H1 (cell line): ENCODE measurements around the gene SNRNP200. TPM values are rescaled to one million over a fixed set of nuclear protein-coding genes. Genes with fewer than 3 reads are reported as not detected.

Source experiments
- CTCF ChIA-PET: fragments of 300-600 bp; sonication (Branson Sonifier 250); formaldehyde crosslinking; loops from one replicate; lab custom pipeline; 2021; ENCODE audit not compliant: partially characterized antibody; lab: Charles Lee
- POLR2A ChIA-PET: fragments of 300-600 bp; sonication (Branson Sonifier 250); formaldehyde crosslinking; loops from one replicate; lab custom pipeline; 2021; ENCODE audit warnings: inconsistent platforms; ENCODE audit not compliant: partially characterized antibody; lab: Charles Lee
- DNase-seq, 2 experiments: peaks; one replicate each; pipeline versions ENCODE4 v3.0.0 to v3.0.0-alpha.2; 2010 to 2022; ENCODE audit warnings: low spot score in 2 of 2, low read depth in 1 of 2, mixed read lengths in 1 of 2
- FAIRE-seq: peaks from 2 replicates; lab custom pipeline; 2011; peaks lifted over from hg19 to GRCh38; lab: Jason Lieb, UNC
- H2AFZ ChIP-seq: 2 replicates; pipeline ENCODE4 v1.8.1; 2012; ENCODE audit warnings: low read length, inconsistent platforms
- H2AK5ac ChIP-seq: 2 replicates; pipeline ENCODE4 v1.6.1; 2013; ENCODE audit warnings: low read depth, low read length
- H2BK120ac ChIP-seq: replicated peaks from 2 replicates; pipeline ENCODE3; 2013; ENCODE audit warnings: low read depth, low read length, inconsistent platforms
- H2BK12ac ChIP-seq: 2 replicates; pipeline ENCODE4 v1.6.1; 2013; ENCODE audit warnings: low read depth, low read length
- H2BK15ac ChIP-seq: 2 replicates; pipeline ENCODE4 v1.6.1; 2013; ENCODE audit warnings: low read length
- H2BK20ac ChIP-seq: 2 replicates; pipeline ENCODE4 v1.6.1; 2013; ENCODE audit warnings: low read length
- H2BK5ac ChIP-seq: 2 replicates; pipeline ENCODE4 v1.6.1; 2013; ENCODE audit warnings: low read depth, low read length
- H3K14ac ChIP-seq: 2 replicates; pipeline ENCODE4 v1.6.1; 2013; ENCODE audit warnings: inconsistent platforms; ENCODE audit not compliant: insufficient read length
- H3K18ac ChIP-seq: 2 replicates; pipeline ENCODE4 v1.6.1; 2013; ENCODE audit warnings: low read length; ENCODE audit errors: extremely low read depth
- H3K23ac ChIP-seq: 2 replicates; pipeline ENCODE4 v1.6.1; 2013; ENCODE audit warnings: inconsistent platforms; ENCODE audit not compliant: insufficient read length
- H3K23me2 ChIP-seq: 2 replicates; pipeline ENCODE4 v1.6.1; 2013; ENCODE audit warnings: low read depth, low read length
- H3K27ac ChIP-seq: 2 replicates; pipeline ENCODE4 v1.6.1; 2011; ENCODE audit warnings: low read depth, low read length, inconsistent platforms
- H3K27me3 ChIP-seq, 4 experiments: replicated peaks in 1 of 4; 1 replicate in 1 of 4; 2 replicates in 3 of 4; pipeline versions ENCODE4 v1.6.1 to v1.8.1; 2011 to 2013; ENCODE audit warnings: low read length in 3 of 4, mild to moderate bottlenecking in 3 of 4, inconsistent platforms in 2 of 4, mixed read lengths in 2 of 4, moderate library complexity in 1 of 4; ENCODE audit not compliant: control insufficient read depth in 3 of 4, insufficient read depth in 3 of 4; ENCODE audit errors: extremely low read depth in 1 of 4
- H3K36me3 ChIP-seq, 4 experiments: 2 replicates each; pipeline versions ENCODE4 v1.6.1 to v1.8.1; 2011 to 2013; ENCODE audit warnings: mild to moderate bottlenecking in 4 of 4, low read length in 3 of 4, moderate library complexity in 2 of 4, control low read depth in 1 of 4, inconsistent platforms in 1 of 4; ENCODE audit not compliant: insufficient read depth in 4 of 4, control insufficient read depth in 2 of 4
- H3K4ac ChIP-seq: replicated peaks from 2 replicates; pipeline ENCODE3; 2013; ENCODE audit warnings: low read length, low read depth, mixed read lengths, inconsistent platforms; ENCODE audit not compliant: insufficient read length
- H3K4me1 ChIP-seq, 4 experiments: replicated peaks in 1 of 4; 1 replicate in 1 of 4; 2 replicates in 3 of 4; pipeline versions ENCODE4 v1.6.1 to v1.8.1; 2011 to 2013; ENCODE audit warnings: low read length in 3 of 4, inconsistent platforms in 2 of 4, mixed read lengths in 1 of 4; ENCODE audit not compliant: insufficient read depth in 4 of 4, control insufficient read depth in 3 of 4
- H3K4me2 ChIP-seq, 2 experiments: 2 replicates each; pipeline versions ENCODE4 v1.6.1 to v1.8.1; 2011 to 2013; ENCODE audit warnings: low read depth in 2 of 2, low read length in 2 of 2, control low read depth in 1 of 2, inconsistent platforms in 1 of 2, mild to moderate bottlenecking in 1 of 2; ENCODE audit not compliant: insufficient read depth in 1 of 2
- H3K4me3 ChIP-seq, 4 experiments: fragments of 200-600, 300-600 bp in 1 of 4; sonication (generic), shearing (Covaris generic), sonication (Bioruptor Twin) in 1 of 4; 2 replicates each; pipeline versions ENCODE4 v1.5.1 to v1.8.1; 2011 to 2016; ENCODE audit warnings: low read length in 4 of 4, low read depth in 3 of 4, control low read depth in 2 of 4, inconsistent platforms in 2 of 4, mild to moderate bottlenecking in 2 of 4, mixed read lengths in 1 of 4, moderate library complexity in 1 of 4; ENCODE audit not compliant: insufficient read depth in 2 of 4; ENCODE audit errors: extremely low read depth in 1 of 4
- H3K56ac ChIP-seq: replicated peaks from 2 replicates; pipeline ENCODE3; 2013; ENCODE audit warnings: low read depth, mild to moderate bottlenecking, mixed read lengths, low read length, inconsistent platforms; ENCODE audit not compliant: insufficient read length
- H3K79me1 ChIP-seq: 2 replicates; pipeline ENCODE4 v1.6.1; 2013; ENCODE audit warnings: low read depth, low read length, control low read depth
- H3K79me2 ChIP-seq, 2 experiments: 2 replicates each; pipeline versions ENCODE4 v1.6.1 to v1.8.1; 2012 to 2013; ENCODE audit warnings: low read length in 2 of 2, mild to moderate bottlenecking in 2 of 2, inconsistent platforms in 1 of 2; ENCODE audit not compliant: insufficient read depth in 2 of 2, control insufficient read depth in 1 of 2
- H3K9ac ChIP-seq, 4 experiments: replicated peaks in 1 of 4; 1 replicate in 1 of 4; 2 replicates in 3 of 4; pipeline versions ENCODE4 v1.6.1 to v1.8.1; 2011 to 2013; ENCODE audit warnings: low read depth in 3 of 4, low read length in 3 of 4, control low read depth in 2 of 4, mild to moderate bottlenecking in 2 of 4, moderate library complexity in 2 of 4, inconsistent platforms in 1 of 4; ENCODE audit errors: extremely low read depth in 1 of 4
- H3K9me3 ChIP-seq, 2 experiments: 2 replicates each; pipeline versions ENCODE4 v1.6.1 to v1.8.1; 2012 to 2013; ENCODE audit warnings: mild to moderate bottlenecking in 2 of 2, moderate library complexity in 2 of 2, control low read depth in 1 of 2, inconsistent platforms in 1 of 2, low read depth in 1 of 2, low read length in 1 of 2, mixed read lengths in 1 of 2; ENCODE audit not compliant: insufficient read depth in 2 of 2
- H4K20me1 ChIP-seq, 2 experiments: replicated peaks in 1 of 2; 2 replicates each; pipeline versions ENCODE3 to v1.8.1; 2011 to 2013; ENCODE audit warnings: inconsistent platforms in 2 of 2, low read length in 2 of 2, mild to moderate bottlenecking in 1 of 2; ENCODE audit not compliant: insufficient read depth in 2 of 2, control insufficient read depth in 1 of 2
- H4K5ac ChIP-seq: 2 replicates; pipeline ENCODE4 v1.6.1; 2013; ENCODE audit warnings: low read length, low read depth, mixed read lengths, inconsistent platforms; ENCODE audit not compliant: insufficient read length
- H4K8ac ChIP-seq: 2 replicates; pipeline ENCODE4 v1.8.0; 2013; ENCODE audit warnings: mild to moderate bottlenecking, moderate library complexity, low read length, inconsistent platforms; ENCODE audit not compliant: insufficient read depth; ENCODE audit errors: extremely low read depth
- H4K91ac ChIP-seq: replicated peaks from 2 replicates; pipeline ENCODE3; 2013; ENCODE audit warnings: low read length, mixed read lengths, inconsistent platforms; ENCODE audit not compliant: insufficient read length
- ASH2L ChIP-seq: fragments of 200-600, 300-600 bp; sonication (generic); IDR thresholded peaks from one replicate; pipeline ENCODE4 v1.7.1; 2017; ENCODE audit warnings: low read length
- CBX8 ChIP-seq: fragments of 300-800, 300-1000 bp; sonication (generic); IDR thresholded peaks from 2 replicates; pipeline ENCODE4 v1.7.1; 2016; ENCODE audit warnings: low read depth, low read length, borderline replicate concordance
- CHD1 ChIP-seq: IDR thresholded peaks from 2 replicates; pipeline ENCODE4 v1.6.1; 2012; ENCODE audit warnings: low read depth, low read length, improper control_type of control experiment
- CREB1 ChIP-seq: IDR thresholded peaks from 2 replicates; pipeline ENCODE4 v1.6.1; 2012; ENCODE audit warnings: inconsistent platforms
- CTCF ChIP-seq, 3 experiments: IDR thresholded peaks; 1 replicate in 2 of 3; 2 replicates in 1 of 3; pipeline versions ENCODE4 v1.5.1 to v1.6.1; 2011; ENCODE audit warnings: low read length in 3 of 3, mild to moderate bottlenecking in 3 of 3, inconsistent platforms in 2 of 3, low read depth in 1 of 3, moderate library complexity in 1 of 3; ENCODE audit not compliant: insufficient read depth in 1 of 3; ENCODE audit errors: control extremely low read depth in 1 of 3
- EZH2 ChIP-seq: fragments of 200-600 bp; sonication (generic); IDR thresholded peaks from 2 replicates; pipeline ENCODE4 v1.7.1; 2012; ENCODE audit warnings: low read depth, mild to moderate bottlenecking, moderate library complexity, low read length, inconsistent platforms; ENCODE audit not compliant: severe bottlenecking
- KDM1A ChIP-seq: fragments of 200-600, 300-600 bp; sonication (generic); IDR thresholded peaks from 2 replicates; pipeline ENCODE4 v1.7.1; 2016; ENCODE audit warnings: mild to moderate bottlenecking, low read length, borderline replicate concordance
- KDM5A ChIP-seq: fragments of 200-600 bp; IDR thresholded peaks from 2 replicates; pipeline ENCODE4 v1.7.1; 2012; ENCODE audit warnings: mild to moderate bottlenecking, low read length, inconsistent platforms, mixed read lengths
- NRF1 ChIP-seq: IDR thresholded peaks from 2 replicates; pipeline ENCODE4 v1.6.1; 2011; ENCODE audit warnings: mild to moderate bottlenecking, low read depth, low read length, improper control_type of control experiment
- RAD21 ChIP-seq, 2 experiments: IDR thresholded peaks in 1 of 2; conservative IDR thresholded peaks in 1 of 2; 2 replicates each; pipeline ENCODE4 v1.6.1; 2011; ENCODE audit warnings: low read depth in 2 of 2, low read length in 2 of 2, improper control_type of control experiment in 1 of 2, inconsistent platforms in 1 of 2, mild to moderate bottlenecking in 1 of 2, moderate library complexity in 1 of 2
- SP2 ChIP-seq: IDR thresholded peaks from 2 replicates; pipeline ENCODE4 v1.6.1; 2012; ENCODE audit warnings: mild to moderate bottlenecking, low read length, inconsistent platforms
- TEAD4 ChIP-seq: IDR thresholded peaks from 2 replicates; pipeline ENCODE4 v1.6.1; 2012; ENCODE audit warnings: low read depth, low read length, inconsistent platforms, mixed read lengths
- WGBS, 2 experiments: shearing (Covaris generic) in 1 of 2; methylation state at CpG; one replicate each; pipeline versions ENCODE4 v1.1.6 to v1.1.7; 2013 to 2015; ENCODE audit warnings: low lambda C conversion rate in 2 of 2, mixed read lengths in 2 of 2, inconsistent platforms in 1 of 2, low coverage in 1 of 2, missing lambda C conversion rate in 1 of 2; ENCODE audit not compliant: insufficient replicate concordance in 2 of 2, insufficient coverage in 1 of 2, insufficient read length in 1 of 2; ENCODE audit errors: extremely low coverage in 1 of 2, missing lambda C conversion rate in 1 of 2; 5-methylcytosine and 5-hydroxymethylcytosine counted together
- polyA plus RNA-seq, 7 experiments: library from polyadenylated mRNA; depleted of rRNA in 3 of 7; stranded (reverse) in 5 of 7; unstranded in 2 of 7; fragments of >200 nt in 5 of 7; fragments of 200-250 nt in 2 of 7; gene quantifications; 1 replicate in 5 of 7; 2 replicates in 1 of 7; 4 replicates in 1 of 7; pipeline versions ENCODE4 v1.2.1 to v1.2.3, GENCODE V29; 2011 to 2013; ENCODE audit warnings: missing spikeins in 2 of 7, mixed read lengths in 2 of 7
- total RNA-seq: library from RNA; stranded (reverse); fragmentation: NEBNext Ultra II Directional; extraction: Animal tissue kit (Norgen Biotek cat#: 25700); gene quantifications from 2 replicates; pipeline ENCODE4 v1.2.1, GENCODE V29; 2021

Gene SNRNP200
- total and polyA plus RNA-seq, 2 of the 8 experiments (the other 6 are each of a cell fraction or from before 2014, with no cell fraction given): 190 to 289 TPM

- H3K79me1 ChIP-seq: 0 out of 2 replicates have a peak, but pooled peaks cover 4% of the 10 kb centered on the region
- CTCF ChIA-PET: interaction anchor here (0.6 to 2.1 kb wide), 4 partner anchors 17 to 229 kb away, joined by 3 to 16 read pairs (median 5); no protein-coding TSS in a partner anchor
- TF ChIP-seq RAD21 (IDR thresholded peaks at IDR 0.05 in 1 of 2, conservative IDR thresholded peaks at IDR 0.05 in 1 of 2; ENCODE audit: low read depth in 2 of 2, low read length in 2 of 2) (no peak), CREB1 (no peak), NRF1 (no peak), EZH2 (no peak), CTCF (IDR thresholded peaks at IDR 0.05; ENCODE audit: control extremely low read depth in 1 of 3, insufficient read depth in 1 of 3, low read depth in 1 of 3, low read length in 3 of 3) (no peak), CBX8 (no peak), ASH2L (no peak), TEAD4 (no peak), KDM5A (no peak), KDM1A (no peak), CHD1 (no peak), SP2 (no peak)
Measured at GRCh38 chr2:96344011-96344410, 38.7 kb upstream of the SNRNP200 start.

More at GRCh38 chr2:96344011-96344410, 38.7 kb upstream of the SNRNP200 start:
- H3K27ac ChIP-seq: no peak overlapping the region
- H3K4ac ChIP-seq: no peak overlapping the region
- H2BK120ac ChIP-seq: no peak overlapping the region
- peaks cover 0 to 28% of the 10 kb centered on the region in 2 experiments; a peak in 2 of 4 replicates for H3K79me2 ChIP-seq
- H3K9ac ChIP-seq: no peak overlapping the region
- H3K36me3 ChIP-seq: peaks cover 22 to 57% (median 52%) of the 10 kb centered on the region in 4 experiments
- H2BK5ac ChIP-seq: no peak overlapping the region
- no peak overlapping the region for H4K5ac ChIP-seq
- peaks cover 2% of the 10 kb centered on the region in 2 experiments for H4K20me1 ChIP-seq
- H3K4me3 ChIP-seq: no peak overlapping the region
- no peaks in the 10 kb centered on the region; a peak in 1 of 7 replicates for H3K4me1 ChIP-seq
- no peak overlapping the region for H4K91ac ChIP-seq
- no peak overlapping the region for H2BK12ac ChIP-seq
- H2AK5ac ChIP-seq: no peak overlapping the region
- H3K14ac ChIP-seq: no peak overlapping the region
- H3K4me2 ChIP-seq: no peak overlapping the region
- H3K9me3 ChIP-seq: no peaks in the 10 kb centered on the region
- H3K23ac ChIP-seq: no peak overlapping the region
- POLR2A ChIA-PET: interaction anchor here (1.1 to 2.6 kb wide), 4 partner anchors 8 to 47 kb away, joined by 3 to 11 read pairs (median 6); partner anchors contain the start of gene NCAPH
- no peak overlapping the region for H2BK20ac ChIP-seq
- no peak overlapping the region for H2AFZ ChIP-seq
- H4K8ac ChIP-seq: no peak overlapping the region
- H3K27me3 ChIP-seq: no peaks in the 10 kb centered on the region
- no peak overlapping the region for H3K56ac ChIP-seq
- DNase-seq: no peak
- FAIRE-seq: no peak
- WGBS, 2 experiments: 95% methylated on average over 5 of the region's 5 CpGs; no CpG with 5 or more reads in 1 of the 2 experiments
- no peaks in the 10 kb centered on the region for H3K23me2 ChIP-seq
- no peak overlapping the region for H3K18ac ChIP-seq
- no peak overlapping the region for H2BK15ac ChIP-seq
